NOMO-1 treated with dmso at 0.1 percent for 144 hours (cell line): ENCODE results near the gene CRNKL1.

Experiments used
- DNase-seq: peaks from one replicate; lab custom pipeline; 2025; ENCODE audit not compliant: unreplicated experiment; lab: John Stamatoyannopoulos, UW

Gene CRNKL1

GRCh38 chr20:19986419-19986818, 65.8 kb downstream of the CRNKL1 start:
- DNase-seq = no peak
